HUES48 (cell line): ENCODE data around the gene GRIK5.

Experiments used
- H3K27ac ChIP-seq: one replicate; pipeline ENCODE4 v1.7.0; 2013; ENCODE audit warnings: low read depth, low read length, inconsistent platforms
- H3K27me3 ChIP-seq: 2 replicates; pipeline ENCODE4 v1.6.1; 2013; ENCODE audit warnings: mild to moderate bottlenecking, low read length; ENCODE audit not compliant: control insufficient read depth, insufficient read depth
- H3K36me3 ChIP-seq: 2 replicates; pipeline ENCODE4 v1.6.1; 2013; ENCODE audit warnings: low read length; ENCODE audit not compliant: control insufficient read depth, insufficient read depth
- H3K4me1 ChIP-seq: 2 replicates; pipeline ENCODE4 v1.6.1; 2013; ENCODE audit warnings: mild to moderate bottlenecking, low read length; ENCODE audit not compliant: control insufficient read depth, insufficient read depth
- H3K4me3 ChIP-seq: 2 replicates; pipeline ENCODE4 v1.5.1; 2013; ENCODE audit warnings: mild to moderate bottlenecking, low read depth, low read length
- H3K9ac ChIP-seq: 2 replicates; pipeline ENCODE4 v1.6.1; 2013; ENCODE audit warnings: mild to moderate bottlenecking, low read depth, low read length, moderate library complexity
- H3K9me3 ChIP-seq: 2 replicates; pipeline ENCODE4 v1.6.1; 2013; ENCODE audit warnings: low read length; ENCODE audit not compliant: control insufficient read depth, insufficient read depth

Gene GRIK5

GRCh38 chr19:42075364-42075615 is 5.3 kb upstream of the GRIK5 start:
- H3K9ac ChIP-seq, result peak overlapping the region; percentile 96
- H3K9me3 ChIP-seq, result no peaks in the 10 kb centered on the region
- H3K27me3 ChIP-seq, result no peaks in the 10 kb centered on the region
- peak overlapping the region; percentile 88 for H3K27ac ChIP-seq
- peaks cover 23% of the 10 kb centered on the region for H3K36me3 ChIP-seq
- H3K4me1 ChIP-seq, result peaks cover 12% of the 10 kb centered on the region
- peak overlapping the region; percentile 79 for H3K4me3 ChIP-seq

- Histone ChIP-seq H3K9ac (peak overlapping the region; percentile 96), H3K36me3 (peaks cover 18% of the 10 kb centered on the region), H3K27ac (peak overlapping the region; percentile 88), H3K9me3 (no peaks in the 10 kb centered on the region), H3K27me3 (no peaks in the 10 kb centered on the region), H3K4me3 (peak overlapping the region; percentile 79), H3K4me1 (peaks cover 13% of the 10 kb centered on the region)
Observed at GRCh38 chr19:42074513-42075363, 4.7 kb upstream of the GRIK5 start.

GRCh38 chr19:42071247-42071646 is 1.2 kb upstream of the GRIK5 start:
- no peaks in the 10 kb centered on the region for H3K27me3 ChIP-seq
- H3K4me3 ChIP-seq, result no peak overlapping the region
- H3K36me3 ChIP-seq, result no peaks in the 10 kb centered on the region; the same call in 1 of the 2 replicates
- H3K9ac ChIP-seq, result no peak overlapping the region
- no peak overlapping the region for H3K27ac ChIP-seq
- H3K4me1 ChIP-seq, result peaks cover 21% of the 10 kb centered on the region
- no peaks in the 10 kb centered on the region for H3K9me3 ChIP-seq

GRCh38 chr19:42068756-42069571 is 1.0 kb downstream of the GRIK5 start:
- Histone ChIP-seq H3K27me3 (no peaks in the 10 kb centered on the region), H3K27ac (no peak overlapping the region), H3K9me3 (no peaks in the 10 kb centered on the region), H3K4me1 (peaks cover 15% of the 10 kb centered on the region; the same call in 1 of the 2 replicates), H3K4me3 (peak overlapping the region; percentile 71), H3K36me3 (peaks cover 20% of the 10 kb centered on the region), H3K9ac (no peak overlapping the region)

GRCh38 chr19:42068361-42068755 is 1.6 kb downstream of the GRIK5 start:
- Histone ChIP-seq H3K4me1 (peaks cover 15% of the 10 kb centered on the region; the same call in 1 of the 2 replicates), H3K36me3 (peaks cover 26% of the 10 kb centered on the region), H3K9ac (no peak overlapping the region), H3K27me3 (no peaks in the 10 kb centered on the region), H3K27ac (no peak overlapping the region), H3K9me3 (no peaks in the 10 kb centered on the region), H3K4me3 (peak overlapping the region; percentile 71)

- H3K27me3 ChIP-seq, result no peaks in the 10 kb centered on the region
- peak overlapping the region; percentile 71; the same call in 1 of the 2 replicates for H3K4me3 ChIP-seq
- H3K9ac ChIP-seq, result no peak overlapping the region
- H3K4me1 ChIP-seq, result peaks cover 15% of the 10 kb centered on the region; the same call in 1 of the 2 replicates
- H3K27ac ChIP-seq, result no peak overlapping the region
- H3K36me3 ChIP-seq, result peaks cover 35% of the 10 kb centered on the region
- H3K9me3 ChIP-seq, result no peaks in the 10 kb centered on the region
Observed at GRCh38 chr19:42067315-42067888, 2.6 kb downstream of the GRIK5 start.

- H3K9me3 ChIP-seq, result no peaks in the 10 kb centered on the region
- no peak overlapping the region for H3K9ac ChIP-seq
- H3K4me1 ChIP-seq, result peaks cover 15% of the 10 kb centered on the region; the same call in 1 of the 2 replicates
- H3K4me3 ChIP-seq, result no peak overlapping the region
- peaks cover 47% of the 10 kb centered on the region for H3K36me3 ChIP-seq
- H3K27me3 ChIP-seq, result no peaks in the 10 kb centered on the region
- no peak overlapping the region for H3K27ac ChIP-seq
Observed at GRCh38 chr19:42066075-42066754, 3.8 kb downstream of the GRIK5 start.

GRCh38 chr19:42065511-42065910 is 4.5 kb downstream of the GRIK5 start:
- H3K4me3 ChIP-seq, result no peak overlapping the region
- H3K27ac ChIP-seq, result no peak overlapping the region
- peaks cover 11% of the 10 kb centered on the region; the same call in 1 of the 2 replicates for H3K4me1 ChIP-seq
- peaks cover 50% of the 10 kb centered on the region for H3K36me3 ChIP-seq
- no peak overlapping the region for H3K9ac ChIP-seq
- no peaks in the 10 kb centered on the region for H3K9me3 ChIP-seq
- no peaks in the 10 kb centered on the region for H3K27me3 ChIP-seq

GRCh38 chr19:42065051-42065450 is 5.0 kb downstream of the GRIK5 start:
- H3K27me3 ChIP-seq, result no peaks in the 10 kb centered on the region
- peaks cover 8% of the 10 kb centered on the region; the same call in 1 of the 2 replicates for H3K4me1 ChIP-seq
- H3K27ac ChIP-seq, result no peak overlapping the region
- H3K9ac ChIP-seq, result no peak overlapping the region
- no peaks in the 10 kb centered on the region for H3K9me3 ChIP-seq
- H3K4me3 ChIP-seq, result no peak overlapping the region
- peaks cover 53% of the 10 kb centered on the region for H3K36me3 ChIP-seq

- Histone ChIP-seq H3K27me3 (no peaks in the 10 kb centered on the region), H3K4me1 (peaks cover 8% of the 10 kb centered on the region; the same call in 1 of the 2 replicates), H3K9ac (no peak overlapping the region), H3K27ac (no peak overlapping the region), H3K36me3 (peaks cover 59% of the 10 kb centered on the region), H3K4me3 (no peak overlapping the region), H3K9me3 (no peaks in the 10 kb centered on the region)
Observed at GRCh38 chr19:42064432-42064831, 5.6 kb downstream of the GRIK5 start.
